Activated naive CD4-positive, alpha-beta T cell treated with anti-CD3 and anti-CD28 coated beads, Interleukin-2, amount 50 U/mL, for 16 hours (primary cell): ENCODE results near the gene PLXNA3.

Source experiments
- DNase-seq: peaks from one replicate; pipeline ENCODE4 v3.0.0-alpha.2; 2020

PLXNA3 gene

DNA sequence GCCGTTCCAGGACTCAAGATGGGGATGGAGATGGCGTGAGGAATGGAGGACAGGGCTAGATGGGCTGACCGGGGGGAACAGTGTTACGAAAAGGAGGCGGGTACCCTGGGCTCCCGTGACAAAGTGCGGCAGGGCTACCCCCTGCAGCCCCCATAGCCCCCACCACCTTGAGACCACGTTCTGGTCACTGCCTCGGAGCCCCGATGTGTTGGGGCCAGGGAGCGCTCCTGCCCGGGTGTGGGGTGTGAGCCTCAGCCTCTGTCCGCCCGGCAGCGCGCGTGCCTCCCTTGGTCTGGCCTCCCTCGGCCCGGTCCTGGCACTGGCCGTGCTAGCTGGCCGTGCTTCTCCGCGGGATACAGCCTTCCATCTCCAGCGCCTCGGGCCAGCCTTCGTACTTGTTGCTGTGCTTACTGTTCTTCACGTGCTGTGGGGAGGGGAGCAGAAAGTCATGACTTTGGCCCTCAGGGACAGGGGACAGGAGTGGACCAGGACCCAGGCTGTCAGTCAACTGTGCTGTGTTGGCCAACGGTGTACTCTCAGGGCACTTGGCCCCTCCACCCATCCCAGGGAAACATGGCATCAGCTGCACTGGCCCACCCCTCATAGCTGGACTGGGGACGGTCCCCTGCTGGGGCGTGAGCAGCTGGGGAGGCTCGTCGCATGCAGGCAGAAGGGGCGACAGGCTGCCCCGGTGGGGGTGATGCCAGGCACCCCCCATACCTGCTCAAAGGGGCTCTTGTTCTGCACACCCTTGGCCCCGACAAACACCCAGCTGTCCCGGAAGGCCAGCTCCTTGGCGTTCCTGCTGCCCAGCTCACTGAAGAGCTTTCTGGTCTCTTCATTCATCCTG lies 48.6 kb downstream of the PLXNA3 start:
- DNase-seq, result no peak

DNA sequence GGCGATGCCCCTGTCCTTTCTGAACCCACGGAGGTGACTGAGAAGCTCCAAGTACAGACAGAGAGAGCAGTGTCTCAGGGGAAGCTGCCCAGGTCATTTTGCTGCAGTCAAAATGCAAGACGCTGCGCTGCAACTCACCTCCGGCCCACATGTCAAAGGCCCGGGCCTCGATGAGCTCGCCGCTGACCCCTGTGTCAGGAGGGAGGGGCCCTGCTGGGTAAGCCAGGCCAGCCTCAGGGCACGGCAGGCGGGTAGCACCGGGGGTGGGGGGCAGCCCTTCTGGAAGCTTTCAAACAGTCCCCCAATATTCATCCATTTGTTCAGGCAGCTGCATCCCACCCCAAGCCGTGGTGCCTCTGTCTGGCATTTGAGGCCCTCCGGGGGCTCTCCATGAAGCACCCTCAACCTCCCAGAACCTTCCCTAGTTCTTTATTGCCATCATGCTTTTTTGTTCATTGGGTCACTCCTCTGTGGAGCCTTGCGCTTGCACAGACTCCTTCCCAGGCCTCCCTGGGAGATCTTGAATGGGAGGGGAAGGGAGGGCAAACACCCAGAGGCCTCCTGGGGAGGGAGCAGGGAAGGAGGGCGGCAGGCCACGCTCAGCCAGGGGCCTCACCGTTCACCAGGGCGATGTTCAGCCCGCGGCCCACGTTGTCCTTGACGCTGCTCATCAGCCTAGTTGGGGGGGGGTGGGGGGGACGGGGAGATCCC lies 49.7 kb downstream of the PLXNA3 start:
- DNase-seq, result no peak

DNA sequence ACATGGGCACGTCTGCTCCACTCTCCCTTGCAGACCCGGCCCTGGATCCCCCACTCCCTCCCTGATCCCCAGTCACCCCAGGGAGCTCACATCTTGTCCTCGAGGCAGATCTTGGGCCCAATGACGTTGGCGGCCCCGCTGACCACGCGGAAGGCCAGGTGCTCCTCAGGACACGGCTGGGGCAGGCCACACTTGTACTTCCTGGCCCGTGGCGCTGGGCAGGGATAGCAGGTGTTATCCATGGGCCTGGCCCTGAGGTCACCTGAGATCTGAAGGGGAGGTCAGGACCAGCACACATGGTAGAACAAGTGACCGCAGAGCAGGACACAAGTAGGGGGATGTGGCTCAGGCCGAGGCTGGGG lies 50.3 kb downstream of the PLXNA3 start:
- no peak for DNase-seq

DNA sequence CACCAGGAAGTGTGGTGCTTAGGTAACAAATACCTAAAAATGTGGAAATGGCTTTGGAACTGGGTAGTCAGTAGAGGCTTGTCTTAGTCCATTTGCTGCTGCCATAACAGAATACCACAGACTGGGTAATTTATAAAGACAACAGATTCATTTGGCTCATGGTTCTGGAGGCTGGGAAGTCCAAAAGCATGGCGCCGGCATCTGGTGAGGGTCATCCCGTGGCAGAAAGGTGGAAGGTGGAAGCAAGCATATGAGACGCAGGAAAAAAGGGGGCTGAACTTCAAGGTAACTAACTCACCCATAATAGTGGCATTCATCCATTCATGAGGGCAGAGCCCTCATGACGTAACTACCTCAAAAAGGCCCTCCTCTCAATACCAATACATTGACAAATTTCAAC lies 51.4 kb downstream of the PLXNA3 start:
- no peak for DNase-seq

DNA sequence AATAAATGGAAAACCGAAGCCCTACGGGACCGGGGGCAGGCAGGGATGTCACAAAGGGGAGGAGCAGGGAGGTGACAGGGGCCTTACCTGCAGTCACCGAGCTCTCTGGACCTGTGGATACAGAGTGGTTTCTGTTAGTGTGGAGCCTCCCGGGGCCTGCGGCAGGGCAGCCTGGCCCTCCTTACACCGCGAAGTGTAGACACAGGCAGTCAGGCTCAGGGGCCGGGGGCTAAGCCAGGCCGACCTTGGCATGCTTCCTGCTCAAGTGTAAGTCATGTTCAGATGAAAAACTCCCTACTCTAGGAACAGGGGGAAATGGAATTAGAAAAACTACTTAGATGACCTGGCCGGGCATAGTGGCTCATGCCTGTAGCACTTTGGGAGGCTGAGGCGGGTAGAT lies 53.7 kb downstream of the PLXNA3 start:
- DNase-seq, result no peak

DNA sequence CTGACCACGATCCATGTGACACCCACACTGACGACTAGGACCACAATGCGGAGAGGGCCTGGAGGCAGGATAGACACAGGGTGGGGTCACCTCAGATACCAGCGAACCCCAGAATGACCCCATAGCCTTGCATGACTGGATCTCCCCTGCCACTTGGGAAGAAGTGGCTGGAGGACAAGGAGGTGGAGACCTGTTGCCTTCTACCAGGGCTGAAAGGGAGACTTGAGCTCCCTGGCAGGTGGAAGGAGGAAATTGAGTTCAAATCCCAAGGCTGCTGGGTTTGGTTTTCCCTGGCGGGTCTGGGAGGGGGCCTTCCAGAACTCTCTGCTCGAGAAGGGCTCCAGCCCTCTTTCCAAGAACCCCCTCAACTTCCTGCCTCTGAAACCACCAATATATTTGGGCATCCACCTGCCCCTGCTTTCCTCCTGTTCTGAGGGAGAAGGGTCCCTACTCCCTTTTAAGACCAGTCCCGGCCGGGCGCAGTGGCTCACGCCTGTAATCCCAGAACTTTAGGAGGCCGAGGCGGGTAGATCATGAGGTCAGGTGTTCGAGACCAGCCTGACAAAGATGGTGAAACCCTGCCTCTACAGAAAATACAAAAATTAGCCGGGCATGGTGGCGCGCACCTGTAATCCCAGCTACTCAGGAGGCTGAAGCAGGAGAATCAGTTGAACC lies 54.9 kb downstream of the PLXNA3 start:
- DNase-seq, result no peak

DNA sequence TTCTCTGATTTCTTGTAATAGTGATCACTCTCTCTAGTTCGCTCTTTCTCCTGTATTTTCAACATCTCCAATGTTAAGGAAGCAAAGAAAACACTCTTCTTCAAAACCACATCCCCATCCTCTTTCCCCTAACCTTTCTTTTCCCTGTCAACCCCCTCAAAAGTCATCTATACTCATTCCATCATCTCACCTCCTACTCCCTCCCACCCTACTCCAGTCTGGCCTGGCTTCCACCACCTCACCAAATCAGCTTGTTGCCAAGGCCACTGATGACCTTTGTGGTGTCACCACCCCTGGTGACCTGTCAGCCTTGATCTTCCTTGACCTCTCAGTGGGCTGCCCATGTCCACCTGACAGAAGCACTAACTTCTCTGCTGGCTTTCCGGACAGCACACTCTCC lies 55.6 kb downstream of the PLXNA3 start:
- no peak for DNase-seq

DNA sequence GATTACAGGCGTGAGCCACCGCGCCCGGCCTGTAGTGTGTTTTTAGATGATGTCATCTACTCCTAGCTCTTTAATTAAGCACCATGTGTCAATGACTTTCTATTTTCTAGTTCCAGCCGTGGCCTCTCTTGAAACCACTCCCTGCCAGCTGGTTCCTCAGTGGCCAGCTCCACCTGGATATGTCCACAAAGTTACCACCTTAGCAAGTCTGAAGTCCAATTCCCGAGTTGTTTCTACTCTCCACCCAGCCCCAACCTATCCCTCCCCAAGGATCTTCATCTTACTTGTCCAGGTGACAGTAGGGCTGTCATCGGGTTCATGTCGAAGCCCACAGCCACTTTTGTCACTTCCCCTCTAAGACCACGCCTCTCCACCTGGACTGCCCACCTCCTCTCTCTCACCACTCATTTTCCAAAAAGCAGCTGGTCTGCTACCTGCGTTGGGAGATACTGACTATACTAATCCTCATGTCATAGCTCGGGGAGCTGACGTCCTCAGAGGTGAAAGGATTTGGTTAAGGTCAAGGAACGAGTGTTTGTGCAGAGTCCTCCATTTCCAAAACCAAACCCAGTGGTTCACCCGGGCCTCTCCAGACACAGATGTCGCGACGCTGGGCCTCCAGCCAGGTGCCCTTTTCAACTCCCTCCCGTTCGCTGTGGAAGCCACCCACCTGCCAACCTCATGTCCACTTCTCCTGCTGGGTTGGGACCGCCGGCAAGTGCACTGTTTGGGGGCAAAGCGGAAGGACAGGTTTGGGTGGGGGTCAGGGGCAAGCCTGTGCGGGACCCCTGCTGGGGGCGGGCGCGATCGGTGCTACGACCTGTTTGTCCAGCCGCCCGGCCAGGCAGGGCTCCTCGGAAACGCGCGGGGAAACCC lies 57.2 kb downstream of the PLXNA3 start:
- DNase-seq, result no peak

DNA sequence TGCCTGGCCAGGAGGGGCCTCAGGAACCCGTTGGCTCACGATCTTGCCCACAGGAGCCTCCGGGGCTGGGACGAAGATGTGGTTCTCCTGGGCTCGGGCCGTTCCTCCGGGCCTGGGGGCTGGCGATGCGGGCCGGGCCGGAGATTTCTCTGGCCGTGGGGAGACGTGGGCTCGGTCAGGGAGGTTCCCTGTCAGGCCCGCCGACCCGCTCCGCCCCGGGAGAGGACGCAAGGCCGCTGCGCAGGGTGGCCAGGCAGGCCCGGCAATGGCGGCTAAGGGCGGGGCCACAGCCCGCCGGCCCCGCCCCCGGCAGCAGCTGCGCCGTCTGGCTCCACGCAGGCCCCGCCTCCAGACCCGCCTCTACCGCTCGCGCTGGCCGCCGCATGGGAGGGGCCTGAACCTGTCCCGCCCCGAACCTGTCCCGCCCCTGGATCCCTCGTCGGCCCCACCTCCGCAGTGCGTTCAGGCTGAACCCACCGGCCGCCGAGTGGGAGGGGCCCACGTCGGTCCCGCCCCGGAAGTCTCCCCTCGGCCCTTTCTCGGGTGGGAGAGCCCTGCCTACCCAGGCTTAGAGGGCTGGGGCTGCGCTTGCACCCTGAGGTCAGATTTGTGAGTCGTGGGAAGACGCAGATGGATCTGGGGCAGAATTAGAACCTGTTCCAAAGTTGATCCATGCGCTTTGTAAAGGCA lies 58.0 kb downstream of the PLXNA3 start, which contains the start of gene FAM3A:
TSS of gene FAM3A (minus strand) at position 267 of the 690 bp plus-strand sequence. CDS start 460 bp downstream, outside the sequence.
- peak; percentile 91 for DNase-seq

DNA sequence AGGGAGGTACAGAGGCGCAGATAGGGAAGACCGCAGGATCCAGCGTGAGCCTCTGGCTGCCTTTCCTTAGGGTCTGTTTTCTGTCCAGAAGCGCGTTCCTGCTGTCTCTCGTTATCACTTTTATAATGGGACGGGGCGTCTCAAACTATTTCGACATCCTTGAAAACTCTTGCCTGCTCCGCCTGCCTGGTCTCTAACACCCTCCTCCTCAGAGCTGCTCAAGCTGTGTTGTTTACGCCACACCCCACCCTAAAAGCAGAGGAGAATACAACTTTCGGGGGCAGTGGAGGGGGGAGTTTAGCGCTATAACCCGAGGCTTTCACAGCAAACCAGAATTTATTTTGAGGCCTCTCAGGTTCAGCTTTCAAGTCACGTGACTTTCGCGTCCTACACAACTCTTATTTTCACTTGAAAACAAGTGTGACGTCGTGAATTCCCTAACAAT lies 58.6 kb downstream of the PLXNA3 start:
- no peak for DNase-seq

DNA sequence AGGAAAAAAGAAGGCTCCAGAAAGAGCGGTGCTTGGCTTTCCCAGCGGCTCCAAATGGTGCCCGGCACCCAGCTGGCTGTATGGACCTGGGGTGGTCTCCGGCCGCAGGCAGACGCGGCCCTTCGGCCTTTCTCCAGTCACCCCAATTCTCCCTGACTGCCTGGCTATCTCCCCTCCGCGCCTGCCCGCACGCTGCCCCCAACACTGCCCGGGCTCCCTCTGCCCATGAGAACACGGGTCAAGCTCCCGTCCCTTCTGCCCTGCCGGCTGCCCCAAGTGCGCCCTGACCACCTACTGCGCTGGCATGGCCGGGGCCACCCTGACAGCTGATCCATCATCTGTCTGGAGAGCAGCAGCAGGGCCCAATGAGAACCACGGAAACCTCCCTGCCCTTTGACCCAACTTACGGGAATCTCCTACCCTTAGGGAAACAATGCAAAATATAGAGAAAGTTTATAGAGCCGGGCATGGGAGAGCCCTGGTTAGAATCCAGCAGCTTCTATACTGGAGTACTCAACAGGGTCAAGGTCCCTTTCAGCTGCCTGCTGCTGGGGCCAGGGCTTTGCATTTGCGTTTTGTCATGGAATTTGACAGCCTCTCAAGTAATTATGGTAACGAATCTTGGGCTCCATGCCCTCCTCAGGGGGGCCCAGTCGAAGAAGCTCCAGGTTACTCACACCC lies 59.2 kb downstream of the PLXNA3 start:
- DNase-seq, result no peak

DNA sequence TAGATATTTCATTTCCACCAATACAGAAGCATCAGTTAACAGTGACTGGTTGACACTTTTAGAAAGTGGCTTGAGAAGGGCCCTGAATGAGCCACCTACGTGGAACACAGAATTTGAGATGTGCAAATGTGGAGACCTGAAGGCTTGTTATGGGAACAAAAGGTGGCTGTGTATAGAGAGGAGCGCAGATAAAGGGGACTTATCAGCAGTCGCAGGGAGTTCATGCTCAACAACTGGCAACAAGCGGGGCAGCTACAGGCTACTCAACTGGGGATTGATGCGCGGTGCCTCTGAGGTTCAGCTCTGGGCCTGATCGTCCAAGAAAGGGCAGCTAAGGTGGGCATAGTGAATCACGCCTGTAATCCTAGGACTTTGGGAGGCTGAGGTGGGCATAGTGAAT lies 61.3 kb downstream of the PLXNA3 start:
- no peak for DNase-seq

DNA sequence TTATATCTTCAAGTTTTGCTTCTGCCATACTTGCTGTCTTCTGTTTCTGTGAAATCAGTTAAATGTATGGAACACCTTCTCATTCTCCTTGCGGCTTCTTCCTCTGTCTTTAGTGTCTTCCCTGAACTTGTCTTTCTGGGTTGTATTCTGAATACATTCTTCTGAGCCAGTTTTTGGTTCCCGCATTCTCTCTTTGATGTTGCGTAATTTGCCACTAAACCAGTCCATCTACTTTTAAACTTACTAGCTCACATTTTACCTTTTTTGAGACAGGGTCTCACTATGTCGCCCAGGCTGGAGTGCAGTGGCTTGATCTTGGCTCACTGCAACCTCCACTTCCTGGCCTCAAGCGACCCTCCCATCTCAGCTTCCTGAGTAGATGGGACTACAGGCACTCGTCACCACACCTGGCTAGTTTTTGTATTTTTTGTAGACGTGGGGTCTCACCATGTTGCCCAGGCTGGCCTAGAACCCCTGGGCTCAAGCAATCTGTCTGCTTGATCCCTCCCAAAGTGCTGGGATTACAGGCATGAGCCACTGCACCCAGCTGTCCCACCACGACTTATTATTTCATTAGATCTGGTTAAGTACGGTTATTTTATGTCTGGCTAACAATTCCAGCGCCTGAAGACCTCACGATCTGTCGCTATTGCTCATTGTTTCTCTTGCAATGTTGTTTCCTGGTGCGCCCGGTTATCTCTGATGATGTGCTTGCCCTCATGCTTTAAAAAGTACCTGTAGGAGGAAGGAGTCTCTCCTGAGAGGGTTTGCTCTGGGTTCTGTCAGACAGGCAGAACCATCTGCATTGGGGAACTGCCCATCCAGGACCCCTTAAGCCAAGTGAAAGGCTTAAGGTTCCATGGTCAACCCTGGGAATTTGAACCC lies 67.8 kb downstream of the PLXNA3 start:
- DNase-seq, result no peak

DNA sequence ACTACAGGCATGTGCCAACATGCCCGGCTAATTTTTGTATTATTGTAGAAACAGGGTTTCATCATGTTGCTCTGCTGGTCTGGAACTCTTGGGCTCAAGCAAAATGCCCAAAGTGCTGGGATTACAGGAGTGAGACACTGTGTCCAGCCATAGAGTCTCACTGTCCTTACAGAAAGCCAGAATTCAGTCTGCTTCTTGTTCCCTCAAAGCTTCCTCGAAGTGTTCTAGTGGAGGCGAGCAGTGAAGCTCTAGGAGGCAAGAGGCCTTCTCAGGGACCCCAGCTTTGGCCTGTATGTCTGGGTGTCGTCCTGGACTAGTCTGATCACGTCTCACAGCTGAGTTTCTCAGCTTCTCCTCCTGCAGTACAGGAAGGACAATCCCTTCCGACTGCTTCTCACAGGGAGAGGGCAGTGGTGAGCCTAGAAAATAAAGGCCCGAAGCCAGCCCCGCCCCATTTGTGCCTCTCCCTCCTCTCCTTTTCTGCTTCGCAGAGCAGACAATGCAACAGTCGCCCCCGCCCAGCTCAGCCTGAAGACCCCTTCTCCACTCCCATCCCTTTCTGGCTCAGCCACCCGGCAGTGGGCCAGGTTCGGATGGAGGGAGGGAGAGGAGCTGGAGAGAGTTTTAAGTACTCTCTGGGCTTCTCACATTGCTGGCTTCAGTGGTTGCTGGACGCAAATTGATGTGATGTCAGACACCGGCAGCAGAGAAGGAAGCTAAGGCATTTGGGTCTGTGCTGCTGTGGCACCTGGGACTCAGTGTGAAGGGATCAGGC lies 69.0 kb downstream of the PLXNA3 start:
- DNase-seq, result peak; percentile 65
